NCI-H2196 (cell line): ENCODE results near the gene TMEM259.

Source experiments
- DNase-seq: peaks from one replicate; lab custom pipeline; 2025; ENCODE audit not compliant: unreplicated experiment; lab: John Stamatoyannopoulos, UW

The TMEM259 gene

DNA sequence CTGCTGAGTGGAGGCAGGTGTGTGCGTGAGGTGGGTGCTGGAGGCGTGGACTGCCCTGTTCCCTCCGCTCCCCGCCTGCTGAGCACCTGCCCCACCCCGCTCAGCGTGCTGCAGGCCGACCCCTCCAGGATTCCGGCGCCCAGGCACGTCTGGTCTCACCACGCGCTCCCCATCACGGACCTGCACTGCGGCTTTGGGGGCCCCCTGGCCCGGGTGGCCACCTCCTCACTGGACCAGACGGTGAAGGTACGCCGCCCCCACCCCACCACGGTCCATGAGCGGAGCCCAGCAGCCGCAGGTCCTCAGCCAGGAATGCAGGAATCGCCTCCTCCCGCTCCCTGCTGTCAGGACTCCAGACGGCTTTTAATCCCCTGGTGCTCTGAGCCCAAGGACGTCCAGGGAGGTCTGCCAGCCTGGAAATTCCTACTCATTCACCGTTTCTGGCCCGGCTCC, 30.8 kb downstream of the TMEM259 start:
- DNase-seq, result no peak

DNA sequence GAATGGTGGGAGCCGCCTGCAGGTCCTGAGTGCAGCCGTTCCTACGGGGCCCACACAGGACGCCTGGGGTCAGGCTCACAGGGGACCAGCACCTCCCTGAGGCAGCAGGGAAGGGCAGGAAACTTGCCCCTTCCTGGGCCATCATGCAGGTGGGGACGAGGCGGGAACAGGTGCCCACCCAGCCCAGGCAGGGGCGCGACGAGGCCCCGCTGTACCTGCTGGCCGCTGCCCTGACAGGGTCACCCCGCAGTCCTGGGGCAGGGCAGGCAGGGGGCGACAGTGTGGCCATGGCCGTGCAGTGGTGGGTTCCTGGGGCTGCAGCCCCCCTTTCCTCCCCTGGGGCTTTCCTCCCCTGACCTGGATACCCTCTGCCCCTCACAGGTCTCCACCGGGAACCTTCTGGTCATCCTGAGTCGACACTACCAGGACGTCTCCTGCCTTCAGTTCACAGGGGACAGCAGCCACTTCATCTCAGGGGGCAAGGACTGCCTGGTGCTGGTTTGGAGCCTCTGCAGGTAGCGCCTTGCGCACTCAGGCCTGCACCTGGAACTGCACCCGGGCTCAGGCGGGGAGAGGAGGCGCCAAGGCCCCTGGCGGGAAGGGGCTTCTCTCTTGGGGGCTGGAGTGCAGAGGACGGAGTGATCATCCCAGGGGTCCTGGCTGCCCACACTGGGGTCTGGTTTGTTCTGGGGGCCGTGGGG, 31.4 kb downstream of the TMEM259 start:
- no peak for DNase-seq

DNA sequence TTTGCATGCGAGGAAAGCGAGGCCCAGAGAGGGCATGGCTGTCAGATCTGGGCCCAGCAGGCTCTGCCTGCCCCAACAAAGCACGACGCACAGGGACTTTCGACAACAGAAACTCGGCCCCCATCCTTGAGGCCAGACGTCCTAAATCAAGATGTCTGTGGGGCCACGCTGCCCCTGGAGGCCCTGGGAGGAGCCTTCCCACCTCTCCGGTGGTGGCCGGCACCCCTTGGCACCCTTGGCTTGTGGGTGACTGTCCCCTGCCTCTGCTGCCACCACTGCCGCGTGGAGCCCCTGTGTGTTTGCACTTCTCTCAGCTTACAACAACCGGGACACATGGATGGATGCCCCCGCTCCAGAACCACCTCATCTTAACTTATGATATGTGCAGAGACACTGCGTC, 32.4 kb downstream of the TMEM259 start:
- DNase-seq, result no peak

DNA sequence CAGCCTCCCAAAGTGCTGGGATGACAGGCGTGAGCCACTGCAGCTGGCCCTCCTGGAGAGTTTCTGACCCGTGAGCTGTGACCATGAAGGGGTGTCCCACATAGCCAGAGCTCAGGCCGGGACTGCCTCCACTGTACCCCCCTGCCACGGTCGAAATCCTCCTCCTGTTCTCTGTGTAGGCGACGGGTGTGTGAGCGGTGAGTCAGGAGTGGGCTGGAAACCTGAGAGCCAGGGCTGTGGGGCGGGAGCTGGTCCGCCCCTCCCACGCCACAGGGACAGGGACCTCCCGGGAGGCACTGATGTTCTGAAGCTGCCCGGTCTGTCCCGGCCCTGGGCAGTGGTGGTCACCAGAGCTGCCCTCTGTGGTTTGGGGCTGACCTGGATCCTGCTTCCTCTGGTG, 32.8 kb downstream of the TMEM259 start:
- DNase-seq, result no peak

DNA sequence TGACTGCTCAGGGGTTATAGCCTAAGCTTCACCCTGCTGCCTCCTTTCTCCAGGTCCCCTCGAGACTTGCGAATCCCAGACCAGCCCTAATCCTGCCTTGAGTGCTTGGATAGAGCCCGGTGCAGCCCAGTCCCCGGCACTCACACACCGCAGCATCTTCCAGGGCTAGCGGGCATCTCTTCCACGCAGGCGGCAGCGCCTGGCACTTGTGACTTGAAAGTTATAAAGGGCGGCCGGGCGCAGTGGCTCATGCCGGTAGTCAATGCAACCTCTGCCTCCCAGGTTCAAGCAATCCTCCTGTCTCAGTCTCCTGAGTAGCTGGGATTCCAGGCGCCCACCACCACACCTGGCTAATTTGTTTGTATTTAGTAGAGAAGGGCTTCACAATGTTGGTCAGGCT, 34.8 kb downstream of the TMEM259 start:
- no peak for DNase-seq

DNA sequence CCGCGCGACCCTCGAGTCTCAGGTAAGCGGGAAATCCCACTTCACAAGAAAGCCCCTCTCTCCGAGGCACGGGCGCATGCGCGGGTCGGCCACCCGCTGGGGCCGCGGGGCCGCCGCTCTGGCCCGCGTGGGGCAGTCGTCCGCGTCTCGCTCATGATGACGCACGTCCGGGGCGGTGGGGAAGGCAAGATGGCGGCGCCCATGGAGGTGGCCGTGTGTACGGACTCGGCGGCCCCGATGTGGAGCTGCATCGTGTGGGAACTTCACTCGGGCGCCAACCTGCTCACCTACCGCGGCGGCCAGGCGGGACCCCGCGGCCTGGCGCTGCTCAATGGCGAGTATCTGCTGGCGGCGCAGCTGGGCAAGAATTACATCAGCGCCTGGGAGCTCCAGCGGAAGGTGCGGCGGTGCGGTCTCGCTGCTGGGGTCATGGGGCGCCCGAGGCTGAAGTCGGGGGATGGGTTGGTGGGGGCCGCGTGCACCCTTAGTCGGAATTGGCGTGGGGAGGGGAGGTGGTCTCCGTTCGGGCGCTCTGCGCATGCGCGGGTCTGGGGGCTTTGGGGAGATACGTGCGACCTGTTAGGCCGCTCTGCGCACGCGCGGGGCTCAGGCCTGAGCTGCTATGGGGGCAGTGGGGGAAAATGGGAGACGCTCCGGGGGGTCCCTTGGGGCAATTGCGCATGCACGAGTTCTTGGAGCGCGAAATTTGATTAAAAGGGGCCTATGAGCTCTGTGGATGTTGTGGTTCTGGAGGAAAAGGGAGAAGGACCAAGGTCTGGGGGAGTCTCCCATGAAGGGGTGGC, 36.6 kb downstream of the TMEM259 start, which contains the start of gene WDR18:
WDR18 (plus strand) TSS at position 181 of the 803 bp plus-strand sequence; CDS start at position 190, 9 bp downstream.
- peak; percentile 95 for DNase-seq

DNA sequence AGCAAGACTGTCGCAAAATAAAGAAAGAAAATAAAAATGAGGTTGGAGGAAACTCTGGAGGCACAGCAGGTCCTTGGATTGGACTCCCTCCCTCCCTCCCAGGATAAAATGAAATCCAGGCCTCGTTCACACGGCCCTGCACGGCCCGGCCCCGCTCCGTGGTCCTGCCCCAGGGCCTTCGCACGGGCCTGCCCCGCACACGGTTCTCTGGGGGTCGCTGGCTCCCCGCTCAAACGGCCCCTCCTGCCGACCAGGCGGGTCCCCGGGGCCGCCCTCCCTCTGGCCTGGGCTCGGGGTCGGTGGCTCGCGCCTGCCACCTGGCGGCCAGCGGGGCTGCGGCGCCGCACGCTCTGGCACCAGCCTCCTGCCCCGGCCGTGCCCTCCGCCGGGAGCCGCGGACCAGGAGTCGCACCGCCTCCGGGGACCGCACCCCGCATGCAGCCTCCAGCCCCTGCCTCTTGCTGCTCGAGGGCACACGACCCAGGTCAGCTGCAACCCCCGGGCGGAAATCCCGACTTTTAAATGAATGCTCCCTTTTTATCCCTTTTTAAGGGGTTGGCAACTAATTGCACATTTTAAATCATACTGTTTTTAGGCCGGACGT, 38.3 kb downstream of the TMEM259 start:
- DNase-seq, result peak; percentile 71

DNA sequence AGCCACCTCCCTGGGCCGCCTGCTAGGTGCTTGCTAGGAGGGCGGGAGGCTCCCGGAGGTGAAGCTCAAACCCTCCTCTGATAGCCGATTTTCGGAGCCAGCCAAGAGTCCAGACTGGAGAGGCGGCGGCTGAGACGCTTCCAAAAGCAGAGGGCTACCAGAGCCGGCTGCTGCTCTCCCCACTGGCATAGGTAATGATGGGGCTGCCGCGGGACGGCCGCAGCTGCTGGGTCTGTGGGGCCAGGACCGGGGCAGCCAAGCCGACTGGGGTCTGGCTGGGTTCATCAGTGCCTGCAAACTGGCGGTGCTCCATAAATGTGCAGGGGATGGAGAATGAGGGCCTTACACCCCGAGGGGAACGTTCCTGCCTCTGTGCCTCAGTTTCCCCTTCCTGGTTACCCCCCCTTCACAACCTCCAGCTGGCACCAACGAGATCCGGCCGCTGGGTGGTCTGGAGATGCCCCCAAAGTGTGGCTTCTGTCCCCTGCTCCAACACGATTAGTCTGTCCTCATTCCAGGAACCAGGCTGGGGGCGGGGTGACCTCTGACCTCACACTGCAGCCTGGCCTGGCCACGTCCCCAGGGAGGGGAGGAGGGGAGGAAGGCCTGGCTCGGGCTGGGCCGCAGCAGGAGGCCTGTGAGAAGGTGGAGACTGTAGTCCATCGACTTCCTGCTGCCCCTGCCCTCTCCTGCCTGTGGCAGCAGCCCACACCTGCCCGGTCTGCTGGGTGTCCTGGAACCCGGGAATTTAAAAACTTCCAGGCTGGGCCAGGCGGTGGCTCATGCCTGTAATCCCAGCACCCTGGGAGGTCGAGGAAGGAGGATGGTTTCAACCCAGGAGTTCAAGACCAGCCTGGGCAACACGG, 40.6 kb downstream of the TMEM259 start:
- no peak for DNase-seq

DNA sequence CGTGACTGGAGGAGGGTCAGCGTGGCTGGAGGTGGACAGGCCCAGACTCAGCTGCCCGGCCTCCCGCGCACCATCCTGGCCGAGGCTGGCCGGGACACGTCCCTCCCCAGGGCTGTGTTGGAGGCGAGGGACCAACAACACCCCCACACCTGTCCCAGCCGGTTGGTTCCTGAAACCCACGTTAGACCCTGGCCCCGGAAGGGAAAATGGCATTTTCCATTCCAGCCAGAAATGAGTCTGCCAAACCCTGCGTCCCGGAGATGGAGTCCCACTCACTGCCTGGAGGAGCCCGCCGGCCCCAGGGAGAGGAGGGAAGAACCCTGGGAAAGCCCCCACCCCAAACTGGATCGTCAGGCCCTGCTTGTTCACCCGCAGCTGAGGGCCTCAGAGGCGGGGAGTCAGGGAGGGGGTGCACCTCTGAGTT, 41.6 kb downstream of the TMEM259 start:
- DNase-seq, result no peak

DNA sequence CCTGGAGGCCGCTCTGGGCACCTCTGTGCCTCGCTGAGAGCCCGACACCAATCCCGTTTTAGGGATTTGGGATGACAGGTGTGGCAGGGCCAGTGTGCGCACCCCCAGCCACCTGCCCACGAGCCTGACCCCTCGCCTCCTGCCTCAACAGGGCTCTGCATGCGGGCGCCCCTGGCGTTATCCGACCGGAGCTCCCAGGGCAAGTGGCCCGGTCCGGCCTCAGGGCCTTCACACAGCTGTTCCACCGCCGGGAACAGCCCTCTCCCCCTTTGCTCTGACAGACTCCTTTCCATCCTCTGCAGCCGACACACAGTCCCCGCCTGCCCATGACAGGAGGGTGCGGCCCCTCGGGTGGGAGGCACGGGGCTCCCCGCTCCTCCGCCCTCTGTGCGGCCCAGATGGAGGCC, 43.9 kb downstream of the TMEM259 start:
- DNase-seq, result no peak

DNA sequence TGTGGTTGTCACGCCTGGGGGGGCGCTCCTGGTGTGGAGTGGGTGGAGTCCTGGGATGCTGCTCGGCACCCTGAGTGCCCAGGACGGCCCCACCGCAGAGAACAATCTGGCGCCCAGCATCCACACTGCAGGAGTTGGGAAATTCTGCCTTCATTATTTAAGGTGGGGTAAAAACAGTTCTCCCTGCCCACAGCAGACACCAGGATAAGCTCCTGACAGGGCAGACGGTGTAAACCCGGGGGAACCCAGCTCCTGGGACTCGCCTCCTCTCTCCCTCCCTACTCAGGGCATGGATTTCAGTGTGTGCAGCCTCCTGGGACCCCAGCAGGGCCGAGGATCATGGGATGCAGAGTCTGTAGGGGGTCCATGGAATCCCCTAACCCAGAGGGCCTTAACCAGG, 44.4 kb downstream of the TMEM259 start:
- no peak for DNase-seq

DNA sequence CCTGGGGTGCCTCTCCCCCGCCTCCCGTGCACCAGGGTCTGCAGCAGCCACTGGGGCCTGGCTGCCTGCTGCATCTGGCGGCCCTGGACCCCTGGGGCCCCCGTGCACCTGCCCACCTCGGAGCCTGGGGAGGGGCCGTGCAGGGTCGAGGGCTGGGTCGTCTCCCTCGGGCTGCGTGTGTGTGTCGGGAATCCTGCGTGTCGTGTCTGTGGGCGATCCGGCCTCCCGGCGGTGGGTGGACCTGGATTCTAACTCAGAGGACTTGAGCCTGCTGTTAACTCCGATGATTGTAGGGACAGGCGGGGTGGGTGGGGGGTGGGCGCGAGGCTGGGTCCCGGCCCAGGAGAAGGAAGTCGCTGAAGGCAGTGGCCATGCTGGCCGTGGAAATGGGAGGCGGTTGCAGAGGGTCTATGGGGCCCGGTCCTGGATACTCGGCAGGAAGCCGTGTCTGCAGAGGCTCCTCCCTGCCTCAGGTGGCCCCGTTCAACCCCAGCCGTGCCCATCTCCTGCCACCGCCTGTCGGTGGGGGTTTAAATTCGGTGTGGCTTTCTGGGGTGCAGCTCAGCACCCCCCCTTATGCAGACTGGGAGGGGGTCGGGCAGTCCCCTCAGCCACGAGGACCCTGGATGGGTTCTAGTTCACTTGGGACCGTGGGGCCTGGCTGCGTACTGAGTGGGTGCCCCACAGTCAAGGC, 46.2 kb downstream of the TMEM259 start:
- DNase-seq, result no peak

DNA sequence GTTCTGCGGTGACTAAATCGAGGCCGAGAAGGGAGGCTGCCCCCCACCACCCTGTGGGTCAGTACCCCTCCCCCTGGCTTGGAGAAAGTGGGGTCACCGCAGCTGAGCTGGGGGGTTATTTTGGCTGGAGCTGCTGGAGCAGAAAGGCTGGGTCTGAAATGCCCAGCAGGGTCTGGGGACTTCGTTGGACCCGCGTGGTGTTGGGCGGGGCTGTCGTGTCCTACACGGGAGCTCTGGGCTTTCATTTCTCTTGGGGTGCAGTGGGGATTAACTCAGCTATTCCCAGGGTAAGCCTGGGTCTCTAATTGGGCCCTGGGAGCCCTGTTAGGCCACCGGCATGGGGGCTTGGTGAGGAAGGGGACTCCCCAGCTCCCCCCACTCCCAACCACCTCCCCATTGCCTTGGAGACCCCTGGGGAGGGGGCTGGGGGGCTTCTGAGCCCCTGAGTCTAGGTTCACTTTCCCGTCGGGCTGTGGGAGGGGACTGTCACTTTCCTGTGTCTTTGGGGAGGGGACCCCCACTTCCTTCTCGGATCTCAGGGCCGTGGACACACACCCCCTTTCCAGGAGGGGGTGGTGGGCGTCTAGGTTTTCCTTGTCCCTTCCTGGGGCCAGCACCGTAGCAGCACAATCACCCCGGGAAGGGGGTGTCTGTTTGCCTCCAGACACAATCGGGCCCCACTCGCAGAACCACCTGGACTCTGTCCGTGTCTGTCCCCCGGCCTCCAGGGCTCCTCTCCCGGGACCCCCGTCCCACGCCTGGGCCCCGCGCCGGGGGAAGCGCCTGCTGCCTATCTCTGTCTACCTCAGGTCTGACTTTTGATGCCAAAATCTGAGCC, 47.0 kb downstream of the TMEM259 start:
- no peak for DNase-seq

DNA sequence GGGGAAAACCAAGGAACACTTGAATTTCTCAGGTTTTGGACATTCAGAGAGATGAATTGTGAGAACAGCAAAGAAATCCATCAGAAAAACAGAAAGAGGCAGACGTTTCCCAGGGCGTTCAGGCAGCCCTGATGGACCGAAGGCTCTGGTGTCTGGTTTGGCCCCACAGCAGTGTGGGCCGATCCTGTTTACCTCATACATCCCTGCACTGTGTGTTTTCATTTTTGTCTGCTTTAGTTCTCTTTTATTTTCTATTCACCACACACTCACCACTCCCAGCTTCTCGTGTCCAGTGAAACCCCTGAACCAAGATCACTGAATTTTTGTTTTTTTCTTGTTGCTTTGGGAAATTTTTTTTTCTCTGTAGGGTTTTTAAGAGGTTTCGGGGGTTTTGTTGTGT, 48.6 kb downstream of the TMEM259 start:
- DNase-seq, result no peak

DNA sequence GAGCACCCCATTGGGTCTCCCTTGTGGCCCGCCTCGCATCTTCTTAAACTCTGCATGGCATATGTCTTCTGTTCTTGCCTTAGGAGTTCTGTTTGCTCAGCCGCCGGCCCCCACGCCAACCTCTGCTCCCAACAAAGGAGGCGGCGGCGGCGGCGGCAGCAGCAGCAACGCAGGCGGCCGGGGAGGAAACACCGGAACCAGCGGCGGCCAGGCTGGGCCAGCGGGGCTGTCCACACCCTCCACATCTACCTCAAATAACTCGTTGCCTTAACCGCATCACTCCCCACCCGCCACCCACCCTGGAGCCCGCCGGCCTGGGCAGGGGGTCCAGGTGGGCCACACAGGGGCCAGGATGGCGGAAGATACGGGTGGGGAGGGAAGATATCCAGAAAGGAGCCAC, 49.1 kb downstream of the TMEM259 start:
- no peak for DNase-seq

DNA sequence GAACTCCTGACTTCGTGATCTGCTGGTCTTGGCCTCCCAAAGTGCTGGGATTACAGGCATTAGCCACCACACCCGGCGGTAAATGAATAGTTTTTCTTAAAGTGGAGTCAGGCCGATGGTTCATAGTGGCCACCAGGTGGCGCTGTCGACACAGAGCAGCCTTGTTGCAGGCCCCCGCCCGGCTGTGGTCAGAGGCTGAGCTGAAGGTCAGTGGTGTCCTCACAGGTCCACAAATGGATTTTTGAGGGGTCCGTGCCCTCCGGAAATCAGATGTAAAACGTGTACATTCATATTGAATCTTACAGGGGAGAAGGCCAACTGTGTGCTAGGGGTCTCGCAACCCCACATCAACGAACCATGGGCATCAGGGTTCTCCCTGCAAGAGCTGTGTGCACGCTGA, 50.2 kb downstream of the TMEM259 start:
- no peak for DNase-seq

DNA sequence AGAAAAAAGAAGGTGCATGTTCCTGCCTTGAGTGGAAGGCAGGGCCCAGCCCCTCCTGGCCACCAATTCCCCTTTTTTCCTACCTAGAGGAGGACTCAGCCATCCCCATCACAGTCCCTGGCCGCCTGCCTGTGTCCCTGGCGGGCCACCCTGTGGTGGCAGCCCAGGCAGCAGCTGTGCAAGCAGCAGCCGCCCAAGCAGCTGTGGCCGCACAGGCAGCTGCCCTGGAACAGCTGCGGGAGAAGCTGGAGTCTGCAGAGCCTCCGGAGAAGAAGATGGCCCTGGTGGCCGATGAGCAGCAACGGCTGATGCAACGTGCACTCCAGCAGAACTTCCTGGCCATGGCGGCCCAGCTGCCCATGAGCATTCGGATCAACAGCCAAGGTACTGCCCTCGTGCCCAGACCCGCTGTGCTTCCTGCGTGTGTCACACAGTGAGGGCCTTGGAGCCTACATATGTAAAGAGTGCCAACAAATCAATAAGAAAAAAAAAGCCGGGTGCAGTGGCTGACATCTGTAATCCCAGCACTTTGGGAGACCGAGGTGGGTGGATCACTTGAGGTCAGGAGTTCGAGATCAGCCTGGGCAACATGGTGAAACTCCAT, 54.3 kb downstream of the TMEM259 start:
- no peak for DNase-seq

DNA sequence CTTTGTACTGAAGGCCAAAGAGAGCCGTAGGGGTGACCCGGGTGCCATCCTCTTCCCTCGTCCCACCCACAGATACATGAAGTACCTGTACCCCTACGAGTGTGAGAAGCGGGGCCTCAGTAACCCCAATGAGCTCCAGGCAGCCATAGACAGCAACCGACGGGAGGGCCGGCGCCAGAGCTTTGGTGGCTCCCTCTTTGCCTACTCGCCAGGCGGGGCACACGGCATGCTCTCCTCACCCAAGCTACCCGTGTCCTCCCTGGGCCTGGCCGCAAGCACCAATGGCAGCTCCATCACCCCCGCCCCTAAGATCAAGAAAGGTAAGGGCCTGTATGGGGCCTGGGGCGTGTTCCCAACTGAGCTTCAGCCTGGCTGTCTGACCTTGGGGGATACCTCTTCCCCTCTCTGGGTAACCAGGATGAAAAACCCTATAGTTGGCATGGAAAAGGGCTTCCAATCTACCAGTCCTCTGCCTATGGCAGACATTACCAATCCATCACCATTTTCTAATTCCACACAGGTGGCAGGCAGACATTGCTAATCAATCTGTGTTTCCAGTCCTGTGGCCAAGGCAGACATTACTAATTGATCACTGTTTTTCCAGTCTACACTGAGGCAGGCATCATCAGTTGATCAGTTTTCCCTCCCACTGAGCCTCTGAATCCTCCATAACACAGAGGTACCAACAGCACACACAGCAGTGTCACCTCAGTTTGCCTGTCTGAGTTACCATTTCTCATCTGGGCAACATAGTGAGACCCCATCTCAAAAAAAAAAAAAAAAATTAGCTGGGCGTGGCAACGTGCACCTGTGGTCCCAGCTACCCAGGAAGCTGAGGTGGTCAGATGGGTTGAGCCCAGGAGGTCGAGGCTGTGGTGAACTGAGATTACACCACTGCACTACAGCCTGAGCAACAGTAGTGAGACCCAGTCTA, 55.9 kb downstream of the TMEM259 start:
- no peak for DNase-seq
